Neural cell (in vitro differentiated cells): ENCODE results near the gene NCOA7. TPM values are rescaled to one million over a fixed set of nuclear protein-coding genes. Genes with fewer than 3 reads are reported as not detected.
"Not testable (repeated sequence)": the region's sequence is repeated elsewhere in the genome, so short reads cannot be mapped to it uniquely, and the experiment has no call there.

ENCODE experiments used
- H2AFZ ChIP-seq: fragments of 200-600, 300-800 bp; sonication (generic), shearing (Covaris generic); 2 replicates; pipeline ENCODE4 v1.6.0; 2014; ENCODE audit warnings: low read depth, mild to moderate bottlenecking, antibody characterized with exemption, low read length, moderate library complexity
- H3F3A ChIP-seq: fragments of 200-600 bp; shearing (Covaris generic); 2 replicates; pipeline ENCODE4 v1.6.1; 2016; ENCODE audit warnings: mild to moderate bottlenecking, moderate library complexity, mixed read lengths, antibody characterized with exemption, low read length; ENCODE audit not compliant: insufficient read depth, poor library complexity, severe bottlenecking
- H3K27ac ChIP-seq: fragments of 200-600, 300-800 bp; sonication (generic), shearing (Covaris generic); 2 replicates; pipeline ENCODE4 v1.5.1; 2014; ENCODE audit warnings: mild to moderate bottlenecking, low read length, moderate library complexity
- H3K27me3 ChIP-seq: fragments of 300-800, 200-600 bp; sonication (generic), shearing (Covaris generic); 2 replicates; pipeline ENCODE4 v1.6.0; 2014; ENCODE audit warnings: mild to moderate bottlenecking, low read depth, low read length, moderate library complexity; ENCODE audit not compliant: insufficient read depth
- H3K36me3 ChIP-seq: fragments of 300-800, 200-600 bp; sonication (generic), shearing (Covaris generic); 2 replicates; pipeline ENCODE4 v1.5.1; 2014; ENCODE audit warnings: mild to moderate bottlenecking, antibody characterized with exemption, low read length, moderate library complexity; ENCODE audit not compliant: insufficient read depth
- H3K4me2 ChIP-seq: fragments of 300-800, 200-600 bp; sonication (generic), shearing (Covaris generic); 2 replicates; pipeline ENCODE4 v1.6.0; 2014; ENCODE audit warnings: mild to moderate bottlenecking, low read length
- H3K4me3 ChIP-seq: fragments of 300-800, 200-600 bp; sonication (generic), shearing (Covaris generic); 2 replicates; pipeline ENCODE4 v1.5.1; 2014; ENCODE audit warnings: mild to moderate bottlenecking, low read length, moderate library complexity
- H3K79me2 ChIP-seq: fragments of 200-600 bp; shearing (Covaris generic); replicated peaks from 2 replicates; pipeline ENCODE4 v1.6.0; 2014; ENCODE audit warnings: mild to moderate bottlenecking, low read length, moderate library complexity; ENCODE audit not compliant: insufficient read depth
- H3K9ac ChIP-seq: fragments of 300-800, 200-600 bp; sonication (generic), shearing (Covaris generic); 2 replicates; pipeline ENCODE4 v1.6.1; 2016; ENCODE audit warnings: mild to moderate bottlenecking, low read length, mixed read lengths
- H3K9me2 ChIP-seq: fragments of 200-600 bp; shearing (Covaris generic); 2 replicates; pipeline ENCODE4 v1.6.1; 2016; ENCODE audit warnings: mild to moderate bottlenecking, low read length, mixed read lengths; ENCODE audit not compliant: insufficient read depth
- H3K9me3 ChIP-seq: fragments of 200-600, 300-800 bp; sonication (generic), shearing (Covaris generic); 2 replicates; pipeline ENCODE4 v1.6.1; 2016; ENCODE audit warnings: mild to moderate bottlenecking, mixed run types, low read length, moderate library complexity, mixed read lengths
- H4K20me1 ChIP-seq: fragments of 200-600 bp; shearing (Covaris generic); 2 replicates; pipeline ENCODE4 v1.6.1; 2016; ENCODE audit warnings: mild to moderate bottlenecking, mixed run types; ENCODE audit not compliant: insufficient read depth
- CTCF ChIP-seq: fragments of 450-650 bp; IDR thresholded peaks from 2 replicates; pipeline ENCODE4 v1.5.1; 2014; ENCODE audit warnings: antibody characterized with exemption, mild to moderate bottlenecking, moderate library complexity; ENCODE audit not compliant: poor library complexity, severe bottlenecking
- EP300 ChIP-seq: fragments of 450-650 bp; conservative IDR thresholded peaks from 2 replicates; pipeline ENCODE4 v1.6.1; 2014; ENCODE audit warnings: antibody characterized with exemption, mild to moderate bottlenecking, moderate library complexity; ENCODE audit not compliant: poor library complexity, severe bottlenecking
- EZH2 ChIP-seq: fragments of 200-600, 300-800 bp; shearing (Covaris generic), sonication (generic); IDR thresholded peaks from 2 replicates; pipeline ENCODE4 v1.6.1; 2014; ENCODE audit warnings: antibody characterized with exemption, low read length, borderline replicate concordance, mild to moderate bottlenecking; ENCODE audit not compliant: insufficient read depth, poor library complexity, severe bottlenecking
- MXI1 ChIP-seq: fragments of 450-650 bp; conservative IDR thresholded peaks from 2 replicates; pipeline ENCODE4 v1.6.1; 2014; ENCODE audit warnings: antibody characterized with exemption, mild to moderate bottlenecking; ENCODE audit not compliant: poor library complexity, severe bottlenecking
- POLR2AphosphoS5 ChIP-seq: IDR thresholded peaks from 2 replicates; pipeline ENCODE4 v1.6.1; 2012
- REST ChIP-seq: IDR thresholded peaks from 2 replicates; pipeline ENCODE4 v1.6.1; 2012; ENCODE audit warnings: borderline replicate concordance
- SMC3 ChIP-seq: fragments of 450-650 bp; conservative IDR thresholded peaks from 2 replicates; pipeline ENCODE4 v1.6.1; 2014; ENCODE audit warnings: antibody characterized with exemption, mild to moderate bottlenecking, moderate library complexity; ENCODE audit not compliant: poor library complexity
- polyA plus RNA-seq: library from polyadenylated mRNA; depleted of rRNA; stranded (reverse); fragments of >200 nt; gene quantifications from 2 replicates; pipeline ENCODE4 v1.2.3, GENCODE V29; 2014

Gene NCOA7
- polyA plus RNA-seq, 1 donor from 2014 or later = 17.1 TPM

GRCh38 chr6:125802943-125803377, 12.2 kb downstream of the NCOA7 start:
- H3K9me2 ChIP-seq = no peaks in the 10 kb centered on the region
- H3F3A ChIP-seq = no peaks in the 10 kb centered on the region
- TF ChIP-seq CTCF (no peak), REST (no peak), EZH2 (no peak), POLR2AphosphoS5 (no peak), MXI1 (no peak)
- H3K27me3 ChIP-seq = no peaks in the 10 kb centered on the region
- H3K9me3 ChIP-seq = no peaks in the 10 kb centered on the region
- H4K20me1 ChIP-seq = no peaks in the 10 kb centered on the region
- no peak overlapping the region for H3K4me3 ChIP-seq
- H3K4me2 ChIP-seq = no peak overlapping the region
- no peak overlapping the region for H3K27ac ChIP-seq
- no peak overlapping the region for H2AFZ ChIP-seq
- H3K79me2 ChIP-seq = peaks cover 2% of the 10 kb centered on the region
- no peak overlapping the region for H3K9ac ChIP-seq
- H3K36me3 ChIP-seq = no peaks in the 10 kb centered on the region

GRCh38 chr6:125804264-125804663, 13.5 kb downstream of the NCOA7 start:
- no peaks in the 10 kb centered on the region for H3K9me2 ChIP-seq
- H3K79me2 ChIP-seq = peaks cover 2% of the 10 kb centered on the region
- no peak overlapping the region for H2AFZ ChIP-seq
- no peak overlapping the region for H3K9ac ChIP-seq
- peak; percentile 24 for TF ChIP-seq EP300
- TF ChIP-seq SMC3 = no peak
- H3K27ac ChIP-seq = no peak overlapping the region
- H3K36me3 ChIP-seq = no peaks in the 10 kb centered on the region
- no peak overlapping the region for H3K4me2 ChIP-seq
- H4K20me1 ChIP-seq = no peaks in the 10 kb centered on the region
- H3F3A ChIP-seq = no peaks in the 10 kb centered on the region
- no peak overlapping the region for H3K4me3 ChIP-seq
- no peaks in the 10 kb centered on the region for H3K27me3 ChIP-seq
- H3K9me3 ChIP-seq = no peaks in the 10 kb centered on the region

- H3K4me2 ChIP-seq, H2AFZ ChIP-seq, H3K27ac ChIP-seq, H3K36me3 ChIP-seq, H3K79me2 ChIP-seq, H3K27me3 ChIP-seq, H3F3A ChIP-seq, H3K9ac ChIP-seq, H4K20me1 ChIP-seq, H3K9me3 ChIP-seq, H3K4me3 ChIP-seq, H3K9me2 ChIP-seq: not testable (repeated sequence)
These were observed 14.2 kb downstream of the NCOA7 start for GRCh38 chr6:125804866-125805425.
